ENCODE results near the gene PRR3.
"Not testable (repeated sequence)": the region's sequence is repeated elsewhere in the genome, so short reads cannot be mapped to it uniquely, and the experiment has no call there.

Gene PRR3

GRCh38 chr6:30571762-30572082, 14.6 kb downstream of the PRR3 start:
- no peak for DNase-seq (ENCODE audit: low read depth)

GRCh38 chr6:30572148-30572547, 15.1 kb downstream of the PRR3 start:
- no peak for DNase-seq (ENCODE audit: low read depth)

- DNase-seq (ENCODE audit: low read depth) = no peak
Measured at GRCh38 chr6:30573113-30573512, 16.0 kb downstream of the PRR3 start.

GRCh38 chr6:30578051-30578450, 21.0 kb downstream of the PRR3 start:
- DNase-seq (ENCODE audit: low read depth) = no peak

GRCh38 chr6:30583921-30584320, 26.8 kb downstream of the PRR3 start:
- no peak for DNase-seq (ENCODE audit: low read depth)

DNA sequence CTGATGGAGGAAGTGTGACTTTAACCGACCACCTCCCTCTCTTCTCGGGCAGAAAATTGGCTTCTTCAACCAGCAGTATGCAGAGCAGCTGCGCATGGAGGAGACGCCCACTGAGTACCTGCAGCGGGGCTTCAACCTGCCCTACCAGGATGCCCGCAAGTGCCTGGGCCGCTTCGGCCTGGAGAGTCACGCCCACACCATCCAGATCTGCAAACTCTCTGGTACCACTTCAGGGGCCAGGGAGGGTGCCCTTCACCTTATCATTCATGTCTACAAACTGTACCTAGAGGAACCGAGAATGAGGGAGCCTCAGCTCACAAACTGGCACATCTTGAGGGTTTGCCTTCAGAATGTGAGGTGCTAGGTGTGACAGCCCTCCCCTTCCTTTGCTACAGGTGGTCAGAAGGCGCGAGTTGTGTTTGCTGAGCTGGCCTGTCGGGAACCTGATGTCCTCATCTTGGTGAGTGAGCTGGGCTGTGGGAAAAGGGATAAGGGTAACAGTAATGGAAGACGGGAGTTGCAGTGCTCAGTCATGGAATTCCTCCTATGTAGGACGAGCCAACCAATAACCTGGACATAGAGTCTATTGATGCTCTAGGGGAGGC, 32.8 kb downstream of the PRR3 start:
- no peak for DNase-seq (ENCODE audit: low read depth)

DNA sequence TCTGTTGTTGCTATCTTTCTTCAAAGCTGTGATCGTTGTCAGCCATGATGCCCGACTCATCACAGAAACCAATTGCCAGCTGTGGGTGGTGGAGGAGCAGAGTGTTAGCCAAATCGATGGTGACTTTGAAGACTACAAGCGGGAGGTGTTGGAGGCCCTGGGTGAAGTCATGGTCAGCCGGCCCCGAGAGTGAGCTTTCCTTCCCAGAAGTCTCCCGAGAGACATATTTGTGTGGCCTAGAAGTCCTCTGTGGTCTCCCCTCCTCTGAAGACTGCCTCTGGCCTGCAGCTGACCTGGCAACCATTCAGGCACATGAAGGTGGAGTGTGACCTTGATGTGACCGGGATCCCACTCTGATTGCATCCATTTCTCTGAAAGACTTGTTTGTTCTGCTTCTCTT, 33.4 kb downstream of the PRR3 start:
- no peak for DNase-seq (ENCODE audit: low read depth)

DNA sequence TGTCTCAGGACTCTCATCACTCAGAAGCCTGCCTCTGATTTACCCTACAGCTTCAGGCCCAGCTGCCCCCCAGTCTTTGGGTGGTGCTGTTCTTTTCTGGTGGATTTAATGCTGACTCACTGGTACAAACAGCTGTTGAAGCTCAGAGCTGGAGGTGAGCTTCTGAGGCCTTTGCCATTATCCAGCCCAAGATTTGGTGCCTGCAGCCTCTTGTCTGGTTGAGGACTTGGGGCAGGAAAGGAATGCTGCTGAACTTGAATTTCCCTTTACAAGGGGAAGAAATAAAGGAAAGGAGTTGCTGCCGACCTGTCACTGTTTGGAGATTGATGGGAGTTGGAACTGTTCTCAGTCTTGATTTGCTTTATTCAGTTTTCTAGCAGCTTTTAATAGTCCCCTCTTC, 33.9 kb downstream of the PRR3 start:
- no peak for DNase-seq (ENCODE audit: low read depth)

GRCh38 chr6:30592287-30592686, 35.2 kb downstream of the PRR3 start:
- DNase-seq (ENCODE audit: low read depth) = no peak

GRCh38 chr6:30597315-30598144, 40.4 kb downstream of the PRR3 start:
- not testable (repeated sequence) for DNase-seq (ENCODE audit: low read depth)

GRCh38 chr6:30598912-30599624, 42.0 kb downstream of the PRR3 start:
- no peak for DNase-seq (ENCODE audit: low read depth)

- no peak for DNase-seq (ENCODE audit: low read depth)
Measured at GRCh38 chr6:30599625-30600324, 42.7 kb downstream of the PRR3 start.

- DNase-seq (ENCODE audit: low read depth) = no peak
Measured at GRCh38 chr6:30600451-30600961, 43.4 kb downstream of the PRR3 start.

DNA sequence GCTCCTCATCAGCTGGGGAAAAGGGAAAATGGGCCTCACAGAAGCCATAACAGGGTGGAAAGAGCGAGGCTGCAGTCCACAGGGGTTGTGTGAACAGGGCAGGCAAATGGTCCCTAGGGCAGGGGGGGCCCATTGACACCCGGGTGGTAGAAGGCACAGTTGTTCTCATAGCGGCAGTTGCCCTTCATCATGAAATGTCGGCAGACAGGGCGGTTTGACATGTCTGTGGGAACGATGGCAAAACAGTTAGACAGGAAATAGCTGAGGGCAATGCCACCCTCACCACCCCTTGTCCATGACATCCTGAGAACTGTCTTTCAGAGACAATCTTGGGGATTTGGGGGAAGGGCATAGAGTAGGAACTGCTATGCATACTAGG, 44.3 kb downstream of the PRR3 start:
- no peak for DNase-seq (ENCODE audit: low read depth)

- DNase-seq (ENCODE audit: low read depth) = no peak
Measured at GRCh38 chr6:30601815-30602641, 44.9 kb downstream of the PRR3 start.

DNA sequence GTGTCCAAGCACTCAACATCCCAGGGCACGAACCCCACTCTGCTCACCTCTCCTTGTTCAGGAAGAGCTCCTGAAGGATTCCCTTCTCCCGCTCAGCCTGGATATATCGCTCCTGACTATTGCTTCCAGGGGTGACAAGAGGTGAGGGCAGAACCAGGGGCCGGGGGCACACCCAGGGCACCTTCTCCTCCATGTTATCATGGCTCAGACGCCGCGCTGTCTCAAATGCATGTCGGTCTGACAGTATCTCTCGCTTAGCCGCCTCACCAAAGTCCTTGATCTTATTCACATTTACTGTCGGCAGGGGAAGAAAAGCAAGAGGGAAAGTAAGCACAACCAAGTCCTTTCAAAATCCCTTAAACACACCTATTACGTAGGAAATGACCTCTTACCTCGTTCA, 46.9 kb downstream of the PRR3 start:
- DNase-seq (ENCODE audit: low read depth) = no peak

GRCh38 chr6:30610065-30610464, 53.0 kb downstream of the PRR3 start:
- DNase-seq (ENCODE audit: low read depth) = no peak

GRCh38 chr6:30611150-30611855, 54.2 kb downstream of the PRR3 start:
- DNase-seq (ENCODE audit: low read depth) = no peak

DNA sequence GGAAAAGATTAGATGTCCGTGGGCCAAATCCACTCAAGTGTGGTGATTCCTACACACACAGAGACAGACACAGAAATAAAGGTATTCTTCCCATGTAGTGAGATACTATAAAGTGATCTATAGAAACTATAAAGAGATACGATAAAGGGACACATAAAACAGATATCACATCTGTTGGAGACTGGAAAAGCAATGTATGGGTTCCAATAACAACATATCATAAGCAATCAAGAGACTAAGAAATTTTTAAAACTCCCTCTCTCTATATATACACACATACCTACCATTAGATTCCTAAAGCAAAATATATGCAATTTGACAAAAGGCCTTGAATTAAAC, 54.7 kb downstream of the PRR3 start:
- DNase-seq (ENCODE audit: low read depth) = no peak

DNA sequence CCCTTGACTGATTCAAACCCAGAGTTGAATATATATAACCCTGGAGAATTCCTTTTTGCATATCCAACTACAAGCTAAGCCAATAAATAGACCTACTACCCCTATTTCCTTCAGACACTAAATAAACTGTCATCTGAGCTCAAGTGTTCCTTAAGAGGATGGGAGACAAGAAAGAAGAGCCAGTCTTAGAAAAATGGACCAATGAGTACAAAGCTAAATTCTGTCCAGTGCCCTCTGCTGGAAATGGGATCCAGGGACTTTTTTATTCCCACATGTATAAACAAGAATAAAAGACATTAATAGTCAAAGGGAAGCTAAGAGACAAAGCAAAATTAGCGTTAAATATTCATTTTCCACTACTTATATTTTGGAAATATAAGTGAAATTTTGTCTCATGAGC, 55.1 kb downstream of the PRR3 start:
- DNase-seq (ENCODE audit: low read depth) = no peak

- no peak for DNase-seq (ENCODE audit: low read depth)
Measured at GRCh38 chr6:30612687-30613248, 55.7 kb downstream of the PRR3 start.

Measured in GM04503 (cell line).